HEK293T (cell line): Measurements from ENCODE around the gene DKKL1.

Experiments
- ARNT ChIP-seq: fragments of 450-650 bp; IDR thresholded peaks from 2 replicates; pipeline ENCODE4 v1.6.1; 2017; ENCODE audit warnings: mild to moderate bottlenecking
- BHLHE40 ChIP-seq: fragments of 450-650 bp; IDR thresholded peaks from 2 replicates; pipeline ENCODE4 v1.6.1; 2016; ENCODE audit warnings: mild to moderate bottlenecking, moderate library complexity, borderline replicate concordance
- CTBP1 ChIP-seq: fragments of 450-650 bp; IDR thresholded peaks from 2 replicates; pipeline ENCODE4 v1.6.1; 2016; ENCODE audit warnings: borderline replicate concordance
- ELF4 ChIP-seq: fragments of 450-650 bp; IDR thresholded peaks from 2 replicates; pipeline ENCODE4 v1.6.1; 2017; ENCODE audit warnings: antibody characterized with exemption
- FOXA1 ChIP-seq: fragments of 450-650 bp; IDR thresholded peaks from 2 replicates; pipeline ENCODE4 v1.6.1; 2016; ENCODE audit warnings: mild to moderate bottlenecking
- FOXK2 ChIP-seq: fragments of 450-650 bp; IDR thresholded peaks from 2 replicates; pipeline ENCODE4 v1.6.1; 2016; ENCODE audit warnings: mild to moderate bottlenecking
- FOXM1 ChIP-seq: fragments of 450-650 bp; IDR thresholded peaks from 2 replicates; pipeline ENCODE4 v1.6.1; 2017; ENCODE audit warnings: mild to moderate bottlenecking, borderline replicate concordance
- HDGF ChIP-seq: fragments of 450-650 bp; IDR thresholded peaks from 2 replicates; pipeline ENCODE4 v1.6.1; 2017; ENCODE audit warnings: antibody characterized with exemption, borderline replicate concordance
- NFRKB ChIP-seq: fragments of 450-650 bp; IDR thresholded peaks from 2 replicates; pipeline ENCODE4 v1.6.1; 2016; ENCODE audit warnings: mild to moderate bottlenecking, moderate library complexity
- PKNOX1 ChIP-seq: fragments of 450-650 bp; IDR thresholded peaks from 2 replicates; pipeline ENCODE4 v1.6.1; 2016
- SP1 ChIP-seq: fragments of 450-650 bp; IDR thresholded peaks from 2 replicates; pipeline ENCODE4 v1.6.1; 2017
- SUZ12 ChIP-seq: fragments of 450-650 bp; IDR thresholded peaks from 2 replicates; pipeline ENCODE4 v1.6.1; 2016; ENCODE audit warnings: mild to moderate bottlenecking

- TF ChIP-seq HDGF (no peak), FOXK2 (no peak), FOXM1 (no peak), CTBP1 (no peak), PKNOX1 (no peak), ELF4 (no peak), SUZ12 (no peak), BHLHE40 (no peak), NFRKB (no peak), SP1 (no peak), ARNT (no peak), FOXA1 (no peak)
Observed at GRCh38 chr19:49315111-49315510, 48.6 kb upstream of the DKKL1 start.
